Measurements from ENCODE around the gene DIP2C. TPM values are rescaled to one million over a fixed set of nuclear protein-coding genes. Genes with fewer than 3 reads are reported as not detected.

The DIP2C gene
- total and polyA plus RNA-seq, 2 donors (not counting 1 experiment from before 2014, with no cell fraction given): 1.3 to 1.9 TPM

DNA sequence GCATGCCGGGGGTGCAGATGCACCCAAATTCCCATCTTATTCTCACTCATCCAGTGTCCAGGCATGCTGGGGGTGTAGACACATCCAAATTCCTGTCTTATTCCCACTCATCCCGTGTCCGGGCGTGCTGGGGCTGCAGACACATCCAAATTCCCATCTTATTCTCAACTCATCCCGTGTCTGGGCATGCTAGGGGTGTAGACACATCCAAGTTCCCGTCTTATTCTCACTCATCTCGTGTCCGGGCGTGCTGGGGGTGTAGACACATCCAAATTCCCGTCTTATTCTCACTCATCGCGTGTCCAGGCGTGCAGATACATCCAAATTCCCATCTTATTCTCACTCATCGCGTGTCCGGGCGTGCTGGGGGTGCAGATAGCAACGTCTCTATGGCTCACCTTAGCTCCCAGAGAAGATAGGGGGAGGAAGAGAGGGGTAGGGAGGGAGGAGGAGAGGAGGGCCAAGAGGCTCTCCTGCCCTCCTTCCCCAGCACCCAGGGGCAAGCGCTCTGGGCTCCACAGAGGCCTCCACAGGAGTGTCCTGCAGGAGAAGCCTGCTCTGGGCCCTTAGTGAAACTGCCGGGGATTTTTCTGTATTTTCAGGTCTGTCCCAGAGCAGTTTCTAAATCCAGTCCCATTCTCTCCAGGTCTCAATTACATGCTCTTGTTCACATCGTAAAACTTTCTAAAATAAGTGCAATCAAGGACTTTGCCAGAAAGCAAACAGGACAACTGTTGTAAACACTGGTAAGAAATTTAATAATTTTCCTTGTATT, 210.8 kb downstream of the DIP2C start:
- H3K4me3 ChIP-seq (ENCODE audit: control extremely low read depth in 1 of 5, extremely low read depth in 1 of 5, insufficient read depth in 1 of 5, low read depth in 2 of 5, low read length in 4 of 5): no peak overlapping the region
- H3K27ac Mint-ChIP-seq: no peak overlapping the region
- peaks cover 0 to 6% (median 0%) of the 10 kb centered on the region in 3 donors for H3K9me3 ChIP-seq (ENCODE audit: control extremely low read depth in 1 of 3, control insufficient read depth in 2 of 3, insufficient read depth in 1 of 3, low read length in 2 of 3)
- no peaks in the 10 kb centered on the region for H3K27me3 ChIP-seq (replicated peaks in 1 of 4; ENCODE audit: control extremely low read depth in 1 of 4, control insufficient read depth in 3 of 4, insufficient read depth in 4 of 4, low read length in 3 of 4)
- ChIA-PET POLR2A (no interaction called here), CTCF (no interaction called here)
- DNase-seq (no peak), ATAC-seq (ENCODE audit: low read depth) (no peak)
- no peaks in the 10 kb centered on the region for H3K36me3 ChIP-seq (replicated peaks in 1 of 2; ENCODE audit: control extremely low read depth in 1 of 2, control insufficient read depth in 1 of 2, extremely low read depth in 1 of 2, insufficient read depth in 2 of 2, low read length in 1 of 2)
- WGBS (ENCODE audit: insufficient coverage): 98% methylated on average over 13 of the region's 21 CpGs
- H3K4me2 ChIP-seq (replicated peaks; ENCODE audit: low read depth, low read length, poor library complexity, severe bottlenecking): no peak overlapping the region
- no peak overlapping the region for H3K4me3 Mint-ChIP-seq
- H4K20me1 ChIP-seq (ENCODE audit: control insufficient read depth, insufficient read depth, low read length, poor library complexity, severe bottlenecking): no peaks in the 10 kb centered on the region
- peaks cover 2% of the 10 kb centered on the region for H3K4me1 Mint-ChIP-seq
- no peaks in the 10 kb centered on the region for H3K79me2 ChIP-seq (ENCODE audit: control insufficient read depth, insufficient read depth, low read length)
- no peak overlapping the region for H3K9ac ChIP-seq (ENCODE audit: low read length)
- intact Hi-C loops (cut with micrococcal nuclease): no loop called here
- TF ChIP-seq, protein P1, sequence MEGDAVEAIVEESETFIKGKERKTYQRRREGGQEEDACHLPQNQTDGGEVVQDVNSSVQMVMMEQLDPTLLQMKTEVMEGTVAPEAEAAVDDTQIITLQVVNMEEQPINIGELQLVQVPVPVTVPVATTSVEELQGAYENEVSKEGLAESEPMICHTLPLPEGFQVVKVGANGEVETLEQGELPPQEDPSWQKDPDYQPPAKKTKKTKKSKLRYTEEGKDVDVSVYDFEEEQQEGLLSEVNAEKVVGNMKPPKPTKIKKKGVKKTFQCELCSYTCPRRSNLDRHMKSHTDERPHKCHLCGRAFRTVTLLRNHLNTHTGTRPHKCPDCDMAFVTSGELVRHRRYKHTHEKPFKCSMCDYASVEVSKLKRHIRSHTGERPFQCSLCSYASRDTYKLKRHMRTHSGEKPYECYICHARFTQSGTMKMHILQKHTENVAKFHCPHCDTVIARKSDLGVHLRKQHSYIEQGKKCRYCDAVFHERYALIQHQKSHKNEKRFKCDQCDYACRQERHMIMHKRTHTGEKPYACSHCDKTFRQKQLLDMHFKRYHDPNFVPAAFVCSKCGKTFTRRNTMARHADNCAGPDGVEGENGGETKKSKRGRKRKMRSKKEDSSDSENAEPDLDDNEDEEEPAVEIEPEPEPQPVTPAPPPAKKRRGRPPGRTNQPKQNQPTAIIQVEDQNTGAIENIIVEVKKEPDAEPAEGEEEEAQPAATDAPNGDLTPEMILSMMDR (IDR thresholded peaks at IDR 0.05): no peak
- no peak overlapping the region for H2AFZ ChIP-seq (ENCODE audit: insufficient read depth, low read depth, low read length, poor library complexity, severe bottlenecking)
- H3K9me3 Mint-ChIP-seq (ENCODE audit: insufficient read depth): no peaks in the 10 kb centered on the region
- H3K27me3 Mint-ChIP-seq: peaks cover 12% of the 10 kb centered on the region
- H3K4me1 ChIP-seq (ENCODE audit: control insufficient read depth in 2 of 2, insufficient read depth in 2 of 2, low read length in 2 of 2): no peaks in the 10 kb centered on the region
- H3K27ac ChIP-seq (ENCODE audit: low read length in 2 of 2): no peak overlapping the region

DNA sequence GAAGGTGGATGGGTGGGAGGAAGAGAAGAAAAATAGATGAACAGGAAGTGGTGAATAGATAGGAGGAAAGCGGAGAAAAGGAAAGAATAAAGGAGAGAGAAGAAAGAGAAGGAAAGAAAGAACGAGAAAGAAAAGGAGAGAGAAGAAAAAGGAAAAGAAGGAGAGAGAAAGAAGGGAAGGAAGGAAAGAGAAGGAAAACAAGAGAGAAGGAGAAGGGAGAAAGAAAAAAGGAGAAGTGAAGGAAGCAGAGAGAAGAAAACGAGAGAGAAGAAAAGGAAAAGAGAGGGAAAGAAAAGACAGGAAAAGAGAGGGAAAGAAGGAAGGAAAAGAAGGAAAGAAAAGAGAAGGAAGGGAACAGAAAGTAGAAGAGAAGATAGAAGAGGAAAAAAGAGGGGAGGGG, 211.8 kb downstream of the DIP2C start:
- Histone ChIP-seq H3K4me2 (replicated peaks; ENCODE audit: low read depth, low read length, poor library complexity, severe bottlenecking) (no peak overlapping the region), H2AFZ (ENCODE audit: insufficient read depth, low read depth, low read length, poor library complexity, severe bottlenecking) (no peak overlapping the region), H3K27me3 (replicated peaks in 1 of 4; ENCODE audit: control extremely low read depth in 1 of 4, control insufficient read depth in 3 of 4, insufficient read depth in 4 of 4, low read length in 3 of 4) (no peaks in the 10 kb centered on the region), H3K27ac (ENCODE audit: low read length in 2 of 2) (no peak overlapping the region), H3K36me3 (replicated peaks in 1 of 2; ENCODE audit: control extremely low read depth in 1 of 2, control insufficient read depth in 1 of 2, extremely low read depth in 1 of 2, insufficient read depth in 2 of 2, low read length in 1 of 2) (no peaks in the 10 kb centered on the region), H3K9ac (ENCODE audit: low read length) (no peak overlapping the region), H3K9me3 (ENCODE audit: control extremely low read depth in 1 of 3, control insufficient read depth in 2 of 3, insufficient read depth in 1 of 3, low read length in 2 of 3) (peaks cover 0 to 6% (median 0%) of the 10 kb centered on the region in 3 donors), H3K4me3 (ENCODE audit: control extremely low read depth in 1 of 5, extremely low read depth in 1 of 5, insufficient read depth in 1 of 5, low read depth in 2 of 5, low read length in 4 of 5) (no peak overlapping the region), H3K4me1 (ENCODE audit: control insufficient read depth in 2 of 2, insufficient read depth in 2 of 2, low read length in 2 of 2) (no peaks in the 10 kb centered on the region), H4K20me1 (ENCODE audit: control insufficient read depth, insufficient read depth, low read length, poor library complexity, severe bottlenecking) (no peaks in the 10 kb centered on the region), H3K79me2 (ENCODE audit: control insufficient read depth, insufficient read depth, low read length) (no peaks in the 10 kb centered on the region)
- whole genome bisulfite sequencing (ENCODE audit: insufficient coverage): 88% methylated on average over 3 of the region's 3 CpGs
- peaks cover 16% of the 10 kb centered on the region for H3K27me3 Mint-ChIP-seq
- DNase-seq (no peak), ATAC-seq (ENCODE audit: low read depth) (no peak)
- no peak overlapping the region for H3K27ac Mint-ChIP-seq
- TF ChIP-seq EZH2 (IDR thresholded peaks at IDR 0.05; ENCODE audit: borderline replicate concordance, insufficient read depth, low read depth, low read length, poor library complexity, severe bottlenecking): no peak
- TF ChIP-seq, protein P1 (IDR thresholded peaks at IDR 0.05): no peak
- no peaks in the 10 kb centered on the region for H3K9me3 Mint-ChIP-seq (ENCODE audit: insufficient read depth)
- peaks cover 2% of the 10 kb centered on the region for H3K4me1 Mint-ChIP-seq
- H3K4me3 Mint-ChIP-seq: no peak overlapping the region
- intact Hi-C loops (cut with micrococcal nuclease): no loop called here
- POLR2A ChIA-PET: no interaction called here
- CTCF ChIA-PET: no interaction called here
